ENCODE measurements around the gene SNRNP25.

Gene SNRNP25

GRCh38 chr16:91484-91883 lies 37.9 kb downstream of the SNRNP25 start:
- H3K9me3 ChIP-seq (ENCODE audit: insufficient read depth, low read length, severe bottlenecking): no peaks in the 10 kb centered on the region
- no peak overlapping the region for H3K4me3 ChIP-seq (ENCODE audit: low read depth in 1 of 2, low read length in 2 of 2)
- no peaks in the 10 kb centered on the region for H3K4me1 ChIP-seq (ENCODE audit: insufficient read depth, low read length)
- TF ChIP-seq CTCF (IDR thresholded peaks at IDR 0.05; ENCODE audit: borderline replicate concordance, extremely low read depth, low read length, poor library complexity, severe bottlenecking) (no peak), EZH2 (IDR thresholded peaks at IDR 0.05; ENCODE audit: borderline replicate concordance, low read depth, low read length, severe bottlenecking) (no peak)
- peaks cover 32% of the 10 kb centered on the region for H4K20me1 ChIP-seq (ENCODE audit: insufficient read depth, low read length)
- H3K36me3 ChIP-seq (ENCODE audit: insufficient read depth, low read length): peaks cover 75% of the 10 kb centered on the region
- H3K4me2 ChIP-seq (ENCODE audit: insufficient read depth, low read length): no peak overlapping the region
- no peak overlapping the region for H3K27ac ChIP-seq (ENCODE audit: low read length)
- H3K79me2 ChIP-seq (ENCODE audit: insufficient read depth, low read length): no peaks in the 10 kb centered on the region
- H2AFZ ChIP-seq (ENCODE audit: low read depth, low read length): no peak overlapping the region
- DNase-seq (no peak), ATAC-seq (ENCODE audit: insufficient read depth, low read depth) (no peak)
- no peaks in the 10 kb centered on the region for H3K27me3 ChIP-seq (ENCODE audit: insufficient read depth, low read length, poor library complexity)
- no peak overlapping the region for H3K9ac ChIP-seq (ENCODE audit: low read depth, low read length)

DNA sequence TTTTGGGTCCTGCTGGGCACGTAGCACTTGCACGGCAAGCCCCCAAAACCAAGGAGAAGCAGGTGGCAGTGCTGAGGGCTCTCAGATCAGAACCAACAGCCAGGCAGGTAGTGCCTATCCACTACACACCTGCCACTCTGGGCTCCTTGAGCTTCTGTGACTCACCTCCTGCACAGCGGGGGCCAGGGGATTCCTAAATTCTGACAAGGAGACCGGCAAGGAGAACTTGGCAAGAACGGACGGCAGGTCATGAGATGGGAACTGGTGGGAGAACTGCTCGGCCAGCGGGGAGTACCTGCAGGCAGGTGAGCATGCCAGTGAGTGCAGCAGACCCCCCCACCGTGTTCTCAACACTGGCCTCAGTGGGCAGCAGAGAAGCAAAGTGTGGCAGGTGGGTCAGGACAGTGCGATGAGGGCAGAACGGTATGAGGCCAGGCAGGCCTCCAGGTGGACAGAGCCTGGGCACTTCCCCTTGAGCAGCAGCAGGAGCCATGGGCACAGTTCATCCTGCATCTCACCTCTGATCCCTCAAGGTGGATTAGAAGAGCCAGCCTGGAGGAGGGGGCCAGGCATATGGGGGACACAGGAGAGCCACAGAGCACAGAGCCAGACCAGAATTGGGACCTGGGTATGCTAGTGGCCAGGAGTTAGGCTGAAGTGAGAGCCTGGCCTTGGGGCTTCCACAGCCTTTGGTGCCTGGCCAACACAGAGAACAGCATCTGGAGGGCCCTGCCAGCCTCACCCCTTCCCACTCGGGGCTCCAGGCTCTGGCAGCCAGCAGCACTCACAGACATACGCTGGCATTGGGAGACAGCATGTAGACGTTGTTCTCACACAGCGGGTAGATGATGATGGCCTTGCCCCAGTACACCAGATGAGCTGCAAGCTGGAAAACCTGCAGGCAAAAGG lies 39.1 kb downstream of the SNRNP25 start:
- Histone ChIP-seq H3K27ac (ENCODE audit: low read length) (no peak overlapping the region), H3K27me3 (ENCODE audit: insufficient read depth, low read length, poor library complexity) (no peaks in the 10 kb centered on the region), H3K9ac (ENCODE audit: low read depth, low read length) (no peak overlapping the region), H4K20me1 (ENCODE audit: insufficient read depth, low read length) (peaks cover 25% of the 10 kb centered on the region), H3K4me3 (ENCODE audit: low read depth in 1 of 2, low read length in 2 of 2) (no peak overlapping the region), H2AFZ (ENCODE audit: low read depth, low read length) (no peak overlapping the region), H3K4me2 (ENCODE audit: insufficient read depth, low read length) (no peak overlapping the region), H3K36me3 (ENCODE audit: insufficient read depth, low read length) (peaks cover 70% of the 10 kb centered on the region), H3K79me2 (ENCODE audit: insufficient read depth, low read length) (no peaks in the 10 kb centered on the region), H3K4me1 (ENCODE audit: insufficient read depth, low read length) (no peaks in the 10 kb centered on the region), H3K9me3 (ENCODE audit: insufficient read depth, low read length, severe bottlenecking) (no peaks in the 10 kb centered on the region)
- TF ChIP-seq CTCF (IDR thresholded peaks at IDR 0.05; ENCODE audit: borderline replicate concordance, extremely low read depth, low read length, poor library complexity, severe bottlenecking): no peak
- no peak for TF ChIP-seq EZH2 (IDR thresholded peaks at IDR 0.05; ENCODE audit: borderline replicate concordance, low read depth, low read length, severe bottlenecking)
- ATAC-seq (ENCODE audit: insufficient read depth, low read depth) (no peak), DNase-seq (no peak)

DNA sequence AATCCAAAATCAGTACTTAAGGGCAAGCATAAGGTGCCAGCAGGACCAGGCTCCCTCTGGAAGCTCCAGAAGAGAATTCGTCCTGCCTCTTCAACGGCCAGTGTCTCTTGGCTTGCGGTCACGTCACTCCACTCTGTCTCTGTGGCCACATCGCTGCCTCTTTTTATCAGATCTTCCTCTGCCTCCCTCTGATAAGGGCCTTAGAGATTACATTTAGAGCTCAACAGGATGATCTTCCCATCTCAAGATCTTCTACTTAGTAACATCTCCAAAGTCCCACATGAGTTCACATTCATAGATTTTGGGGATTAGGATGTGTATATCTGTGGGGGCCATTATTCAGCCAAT lies 41.3 kb downstream of the SNRNP25 start:
- Histone ChIP-seq H3K27ac (ENCODE audit: low read length) (no peak overlapping the region), H3K9ac (ENCODE audit: low read depth, low read length) (no peak overlapping the region), H3K4me1 (ENCODE audit: insufficient read depth, low read length) (no peaks in the 10 kb centered on the region), H3K79me2 (ENCODE audit: insufficient read depth, low read length) (no peaks in the 10 kb centered on the region), H4K20me1 (ENCODE audit: insufficient read depth, low read length) (peaks cover 15% of the 10 kb centered on the region), H3K4me2 (ENCODE audit: insufficient read depth, low read length) (no peak overlapping the region), H2AFZ (ENCODE audit: low read depth, low read length) (no peak overlapping the region), H3K9me3 (ENCODE audit: insufficient read depth, low read length, severe bottlenecking) (no peaks in the 10 kb centered on the region), H3K36me3 (ENCODE audit: insufficient read depth, low read length) (peaks cover 59% of the 10 kb centered on the region), H3K4me3 (ENCODE audit: low read depth in 1 of 2, low read length in 2 of 2) (no peak overlapping the region), H3K27me3 (ENCODE audit: insufficient read depth, low read length, poor library complexity) (no peaks in the 10 kb centered on the region)
- ATAC-seq (ENCODE audit: insufficient read depth, low read depth) (no peak), DNase-seq (no peak)
- TF ChIP-seq CTCF (IDR thresholded peaks at IDR 0.05; ENCODE audit: borderline replicate concordance, extremely low read depth, low read length, poor library complexity, severe bottlenecking) (no peak), EZH2 (IDR thresholded peaks at IDR 0.05; ENCODE audit: borderline replicate concordance, low read depth, low read length, severe bottlenecking) (no peak)
